Thyroid gland (tissue), 4 donors: ENCODE data around the gene CNN1. TPM values are rescaled to one million over a fixed set of nuclear protein-coding genes. Genes with fewer than 3 reads are reported as not detected.

Experiments used
- DNase-seq, 2 donors: peaks; one replicate each; pipeline ENCODE4 v3.0.0-alpha.2; 2019
- H3K27ac ChIP-seq, 3 donors: fragments of 200-600 bp; sonication (generic); 1 replicate in 2 of 3; 2 replicates in 1 of 3; pipeline ENCODE4 v1.5.1; 2016 to 2019; ENCODE audit warnings: mild to moderate bottlenecking in 1 of 3, moderate library complexity in 1 of 3
- H3K27me3 ChIP-seq: fragments of 200-600 bp; sonication (generic); one replicate; pipeline ENCODE4 v1.5.1; 2019
- H3K36me3 ChIP-seq, 2 donors: fragments of 200-600 bp; sonication (generic); one replicate each; pipeline ENCODE4 v1.5.1; 2016 to 2019
- H3K4me1 ChIP-seq, 2 donors: fragments of 200-600 bp; sonication (generic); one replicate each; pipeline ENCODE4 v1.5.1; 2017 to 2019
- H3K4me3 ChIP-seq, 3 donors: fragments of 200-600 bp; sonication (generic); replicated peaks in 1 of 3; 1 replicate in 2 of 3; 2 replicates in 1 of 3; pipeline ENCODE4 v1.5.1; 2016; ENCODE audit warnings: mild to moderate bottlenecking in 1 of 3
- H3K9me3 ChIP-seq: fragments of 200-600 bp; sonication (generic); one replicate; pipeline ENCODE4 v1.5.1; 2017
- CTCF ChIP-seq, 6 experiments: fragments of 200-600 bp in 3 of 6; fragments of 450-650 bp in 3 of 6; sonication (generic) in 3 of 6; IDR thresholded peaks; one replicate each; pipeline ENCODE4 v1.5.1; 2016 to 2019; ENCODE audit warnings: antibody characterized with exemption in 6 of 6, mild to moderate bottlenecking in 2 of 6, inconsistent platforms in 1 of 6, moderate library complexity in 1 of 6
- POLR2A ChIP-seq, 2 donors: fragments of 450-650 bp; IDR thresholded peaks; one replicate each; pipeline ENCODE4 v1.6.1; 2017; ENCODE audit warnings: antibody characterized with exemption in 2 of 2, mild to moderate bottlenecking in 2 of 2, moderate library complexity in 1 of 2
- WGBS, 2 donors: methylation state at CpG; one replicate each; pipeline ENCODE4 v1.1.5; 2017; 5-methylcytosine and 5-hydroxymethylcytosine counted together
- intact Hi-C: fragments of 100-400 bp; cut with DNase I; formaldehyde crosslinking; loops from one replicate; pipeline ENCODE4 v1.15.1; 2023
- total RNA-seq, 4 donors: library from RNA; depleted of rRNA; stranded (reverse); fragments of >200 nt; gene quantifications; one replicate each; pipeline ENCODE4 v1.2.3, GENCODE V29; 2016

CNN1 gene
- total RNA-seq, 4 donors from 2014 or later, result 6.3 to 21.6 (median 8.7) TPM

- intact Hi-C loops, result no loop called here
- Histone ChIP-seq H3K4me3 (no peak overlapping the region), H3K9me3 (no peaks in the 10 kb centered on the region), H3K27me3 (no peaks in the 10 kb centered on the region), H3K27ac (no peak overlapping the region), H3K4me1 (peaks cover 0 to 9% of the 10 kb centered on the region in 2 donors), H3K36me3 (peaks cover 0 to 4% of the 10 kb centered on the region in 2 donors)
- 94 to 95% methylated on average over 14 to 16 of the region's 18 CpGs for WGBS, 2 donors
- no peak for DNase-seq
- TF ChIP-seq CTCF (IDR thresholded peaks at IDR 0.05), result no peak
- TF ChIP-seq POLR2A (IDR thresholded peaks at IDR 0.05), result no peak
Measured at GRCh38 chr19:11507370-11508078, 31.1 kb upstream of the CNN1 start.

GRCh38 chr19:11510444-11510843 is 28.2 kb upstream of the CNN1 start:
- TF ChIP-seq CTCF (IDR thresholded peaks at IDR 0.05) (no peak), POLR2A (IDR thresholded peaks at IDR 0.05) (no peak)
- intact Hi-C loops, result no loop called here
- H3K27ac ChIP-seq, result no peak overlapping the region
- H3K4me3 ChIP-seq, result no peak overlapping the region
- peaks cover 0 to 5% of the 10 kb centered on the region in 2 donors for H3K4me1 ChIP-seq
- H3K9me3 ChIP-seq, result no peaks in the 10 kb centered on the region
- DNase-seq, result no peak
- H3K27me3 ChIP-seq, result no peaks in the 10 kb centered on the region
- H3K36me3 ChIP-seq, result peaks cover 0 to 11% of the 10 kb centered on the region in 2 donors
- 96 to 98% methylated on average over 8 of the region's 8 CpGs for WGBS, 2 donors

GRCh38 chr19:11513946-11514345 is 24.7 kb upstream of the CNN1 start:
- no peaks in the 10 kb centered on the region for H3K27me3 ChIP-seq
- WGBS, 2 donors, result 94 to 99% methylated on average over 20 of the region's 20 CpGs
- TF ChIP-seq POLR2A (IDR thresholded peaks at IDR 0.05), result no peak
- no peak for TF ChIP-seq CTCF (IDR thresholded peaks at IDR 0.05)
- intact Hi-C loops, result no loop called here
- H3K27ac ChIP-seq, result no peak overlapping the region
- no peaks in the 10 kb centered on the region for H3K9me3 ChIP-seq
- no peak for DNase-seq
- H3K36me3 ChIP-seq, result peaks cover 0 to 23% of the 10 kb centered on the region in 2 donors
- no peaks in the 10 kb centered on the region for H3K4me1 ChIP-seq
- H3K4me3 ChIP-seq, result no peak overlapping the region

GRCh38 chr19:11519138-11519537 is 19.5 kb upstream of the CNN1 start:
- H3K4me3 ChIP-seq, result no peak overlapping the region
- no peaks in the 10 kb centered on the region for H3K27me3 ChIP-seq
- H3K9me3 ChIP-seq, result no peaks in the 10 kb centered on the region
- 92 to 93% methylated on average over 7 to 9 of the region's 9 CpGs for WGBS, 2 donors
- intact Hi-C loops, result no loop called here
- H3K36me3 ChIP-seq, result peaks cover 0 to 12% of the 10 kb centered on the region in 2 donors
- DNase-seq, result no peak
- H3K4me1 ChIP-seq, result no peaks in the 10 kb centered on the region
- no peak overlapping the region for H3K27ac ChIP-seq
- TF ChIP-seq CTCF (IDR thresholded peaks at IDR 0.05), result no peak

- no peaks in the 10 kb centered on the region for H3K36me3 ChIP-seq
- H3K27ac ChIP-seq, result peak within 1 kb of the TSS; percentile 51 to 86 (median 80)
Measured at GRCh38 chr19:11528551-11529341, 9.9 kb upstream of the CNN1 start, which contains the start of gene ECSIT. Gene ECSIT, minus strand, starts transcription at chr19:11529134. Its CDS starts 9,964 bp downstream, at chr19:11519170.

More at GRCh38 chr19:11528551-11529341, 9.9 kb upstream of the CNN1 start, which contains the start of gene ECSIT:
- 1 to 2% methylated on average over 29 to 31 of the region's 47 CpGs for WGBS, 2 donors
- peak within 1 kb of the TSS; percentile 68 to 79 (median 77) for H3K4me3 ChIP-seq
- peak in 1 of 2 donors; percentile 66 for TF ChIP-seq POLR2A (IDR thresholded peaks at IDR 0.05)
- no peak for TF ChIP-seq CTCF (IDR thresholded peaks at IDR 0.05)
- H3K9me3 ChIP-seq, result no peaks in the 10 kb centered on the region
- intact Hi-C loops, result no loop called here
- no peaks in the 10 kb centered on the region for H3K27me3 ChIP-seq
- peak; percentile 99 for DNase-seq
- peaks cover 12 to 15% of the 10 kb centered on the region in 2 donors for H3K4me1 ChIP-seq
